ENCODE measurements around the gene CD247.

CD247 gene

GRCh38 chr1:167454894-167455785, 63.2 kb downstream of the CD247 start:
- H3K27ac ChIP-seq (ENCODE audit: insufficient read depth in 1 of 2, low read depth in 1 of 2, low read length in 2 of 2, poor library complexity in 1 of 2, severe bottlenecking in 2 of 2) = peak overlapping the region; percentile 61 to 82
- DNase-seq = peak; percentile 82 to 94 (median 91)
- H3K27me3 ChIP-seq (replicated peaks in 2 of 5; ENCODE audit: control insufficient read depth in 4 of 5, insufficient read depth in 5 of 5, low read length in 4 of 5) = no peaks in the 10 kb centered on the region
- H3K4me3 ChIP-seq (ENCODE audit: control insufficient read depth in 1 of 7, extremely low read depth in 1 of 7, insufficient read depth in 4 of 7, low read depth in 2 of 7, low read length in 6 of 7) = peak overlapping the region; percentile 58 to 92 (median 78)
- peaks cover 3 to 29% (median 17%) of the 10 kb centered on the region in 4 experiments for H3K4me1 ChIP-seq (ENCODE audit: control extremely low read depth in 1 of 4, control insufficient read depth in 4 of 4, insufficient read depth in 4 of 4, low read length in 3 of 4)
- ChIA-PET CTCF (interaction anchor here (0.7 to 4.2 kb wide), 10 partner anchors 8 to 396 kb away, joined by 3 to 28 read pairs (median 4); partner anchors contain the start of gene CD247), POLR2A (interaction anchor here (1.3 kb wide), 1 partner anchor 15 kb away, joined by 5 read pairs; no protein-coding TSS in a partner anchor)
- WGBS (ENCODE audit: insufficient coverage) = under 1% methylated on average over 78 of the region's 85 CpGs
- H3K36me3 ChIP-seq (ENCODE audit: control insufficient read depth in 4 of 4, insufficient read depth in 4 of 4, low read length in 3 of 4) = no peaks in the 10 kb centered on the region
- no peaks in the 10 kb centered on the region for H3K9me3 ChIP-seq (ENCODE audit: control extremely low read depth in 1 of 5, control insufficient read depth in 4 of 5, insufficient read depth in 2 of 5, low read depth in 1 of 5, low read length in 4 of 5)

- 3% methylated on average over 11 of the region's 19 CpGs for WGBS (ENCODE audit: insufficient coverage)
- Histone ChIP-seq H3K4me1 (ENCODE audit: control extremely low read depth in 1 of 4, control insufficient read depth in 4 of 4, insufficient read depth in 4 of 4, low read length in 3 of 4) (peaks cover 3 to 29% (median 17%) of the 10 kb centered on the region in 4 experiments), H3K4me3 (ENCODE audit: control insufficient read depth in 1 of 7, extremely low read depth in 1 of 7, insufficient read depth in 4 of 7, low read depth in 2 of 7, low read length in 6 of 7) (peak overlapping the region; percentile 58 to 92 (median 78)), H3K27me3 (replicated peaks in 2 of 5; ENCODE audit: control insufficient read depth in 4 of 5, insufficient read depth in 5 of 5, low read length in 4 of 5) (no peaks in the 10 kb centered on the region), H3K36me3 (ENCODE audit: control insufficient read depth in 4 of 4, insufficient read depth in 4 of 4, low read length in 3 of 4) (no peaks in the 10 kb centered on the region), H3K9me3 (ENCODE audit: control extremely low read depth in 1 of 5, control insufficient read depth in 4 of 5, insufficient read depth in 2 of 5, low read depth in 1 of 5, low read length in 4 of 5) (no peaks in the 10 kb centered on the region), H3K27ac (ENCODE audit: insufficient read depth in 1 of 2, low read depth in 1 of 2, low read length in 2 of 2, poor library complexity in 1 of 2, severe bottlenecking in 2 of 2) (peak overlapping the region; percentile 61 to 82)
- DNase-seq = peak in 2 of 3 donors; percentile 41 to 50
- ChIA-PET CTCF (interaction anchor here (0.7 to 4.2 kb wide), 10 partner anchors 7 to 395 kb away, joined by 3 to 28 read pairs (median 4); partner anchors contain the start of gene CD247), POLR2A (no interaction called here)
Measured at GRCh38 chr1:167454304-167454893, 63.9 kb downstream of the CD247 start.

GRCh38 chr1:167453123-167453522, 65.2 kb downstream of the CD247 start:
- Histone ChIP-seq H3K9me3 (ENCODE audit: control extremely low read depth in 1 of 5, control insufficient read depth in 4 of 5, insufficient read depth in 2 of 5, low read depth in 1 of 5, low read length in 4 of 5) (no peaks in the 10 kb centered on the region), H3K27me3 (replicated peaks in 2 of 5; ENCODE audit: control insufficient read depth in 4 of 5, insufficient read depth in 5 of 5, low read length in 4 of 5) (no peaks in the 10 kb centered on the region), H3K27ac (ENCODE audit: insufficient read depth in 1 of 2, low read depth in 1 of 2, low read length in 2 of 2, poor library complexity in 1 of 2, severe bottlenecking in 2 of 2) (no peak overlapping the region), H3K4me1 (ENCODE audit: control extremely low read depth in 1 of 4, control insufficient read depth in 4 of 4, insufficient read depth in 4 of 4, low read length in 3 of 4) (peaks cover 6 to 32% (median 21%) of the 10 kb centered on the region in 4 experiments), H3K36me3 (ENCODE audit: control insufficient read depth in 4 of 4, insufficient read depth in 4 of 4, low read length in 3 of 4) (no peaks in the 10 kb centered on the region), H3K4me3 (ENCODE audit: control insufficient read depth in 1 of 7, extremely low read depth in 1 of 7, insufficient read depth in 4 of 7, low read depth in 2 of 7, low read length in 6 of 7) (no peak overlapping the region)
- no peak for DNase-seq
- ChIA-PET POLR2A (no interaction called here), CTCF (interaction anchor here (2.2 to 4.2 kb wide), 2 partner anchors 11 to 65 kb away, joined by 4 to 28 read pairs; partner anchors contain the start of gene CD247)
- WGBS (ENCODE audit: insufficient coverage) = 95% methylated on average over 5 of the region's 6 CpGs

- peaks cover 8 to 37% (median 27%) of the 10 kb centered on the region in 4 experiments for H3K4me1 ChIP-seq (ENCODE audit: control extremely low read depth in 1 of 4, control insufficient read depth in 4 of 4, insufficient read depth in 4 of 4, low read length in 3 of 4)
- ChIA-PET CTCF (interaction anchor here (4.2 kb wide), 1 partner anchor 10 kb away, joined by 28 read pairs; no protein-coding TSS in a partner anchor), POLR2A (no interaction called here)
- no peak overlapping the region for H3K27ac ChIP-seq (ENCODE audit: insufficient read depth in 1 of 2, low read depth in 1 of 2, low read length in 2 of 2, poor library complexity in 1 of 2, severe bottlenecking in 2 of 2)
- DNase-seq = no peak
- 97% methylated on average over 6 of the region's 8 CpGs for WGBS (ENCODE audit: insufficient coverage)
- H3K36me3 ChIP-seq (ENCODE audit: control insufficient read depth in 4 of 4, insufficient read depth in 4 of 4, low read length in 3 of 4) = no peaks in the 10 kb centered on the region
- no peaks in the 10 kb centered on the region for H3K9me3 ChIP-seq (ENCODE audit: control extremely low read depth in 1 of 5, control insufficient read depth in 4 of 5, insufficient read depth in 2 of 5, low read depth in 1 of 5, low read length in 4 of 5)
- no peak overlapping the region for H3K4me3 ChIP-seq (ENCODE audit: control insufficient read depth in 1 of 7, extremely low read depth in 1 of 7, insufficient read depth in 4 of 7, low read depth in 2 of 7, low read length in 6 of 7)
- no peaks in the 10 kb centered on the region for H3K27me3 ChIP-seq (replicated peaks in 2 of 5; ENCODE audit: control insufficient read depth in 4 of 5, insufficient read depth in 5 of 5, low read length in 4 of 5)
Measured at GRCh38 chr1:167452483-167452882, 65.8 kb downstream of the CD247 start.

GRCh38 chr1:167450843-167451242, 67.5 kb downstream of the CD247 start:
- no peak for DNase-seq

GRCh38 chr1:167447521-167448136, 70.7 kb downstream of the CD247 start:
- POLR2A ChIA-PET = no interaction called here
- Histone ChIP-seq H3K9me3 (ENCODE audit: control extremely low read depth in 1 of 5, control insufficient read depth in 4 of 5, insufficient read depth in 2 of 5, low read depth in 1 of 5, low read length in 4 of 5) (no peaks in the 10 kb centered on the region), H3K4me3 (ENCODE audit: control insufficient read depth in 1 of 7, extremely low read depth in 1 of 7, insufficient read depth in 4 of 7, low read depth in 2 of 7, low read length in 6 of 7) (peak overlapping the region in 6 of 7 experiments; percentile 25 to 74 (median 52)), H3K27me3 (replicated peaks in 2 of 5; ENCODE audit: control insufficient read depth in 4 of 5, insufficient read depth in 5 of 5, low read length in 4 of 5) (no peaks in the 10 kb centered on the region), H3K4me1 (ENCODE audit: control extremely low read depth in 1 of 4, control insufficient read depth in 4 of 4, insufficient read depth in 4 of 4, low read length in 3 of 4) (peaks cover 12 to 19% (median 17%) of the 10 kb centered on the region in 4 experiments), H3K27ac (ENCODE audit: insufficient read depth in 1 of 2, low read depth in 1 of 2, low read length in 2 of 2, poor library complexity in 1 of 2, severe bottlenecking in 2 of 2) (peak overlapping the region in 1 of 2 experiments; percentile 22), H3K36me3 (ENCODE audit: control insufficient read depth in 4 of 4, insufficient read depth in 4 of 4, low read length in 3 of 4) (no peaks in the 10 kb centered on the region)
- 2% methylated on average over 8 of the region's 10 CpGs for WGBS (ENCODE audit: insufficient coverage)
- peak; percentile 60 to 91 (median 84) for DNase-seq
- CTCF ChIA-PET = interaction anchor here (0.6 to 2.2 kb wide), 14 partner anchors 8 to 286 kb away, joined by 3 to 8 read pairs (median 4); no protein-coding TSS in a partner anchor

More at GRCh38 chr1:167450843-167451242, 67.5 kb downstream of the CD247 start:
- Histone ChIP-seq H3K27ac (ENCODE audit: insufficient read depth in 1 of 2, low read depth in 1 of 2, low read length in 2 of 2, poor library complexity in 1 of 2, severe bottlenecking in 2 of 2) (no peak overlapping the region), H3K4me1 (ENCODE audit: control extremely low read depth in 1 of 4, control insufficient read depth in 4 of 4, insufficient read depth in 4 of 4, low read length in 3 of 4) (peaks cover 12 to 37% (median 26%) of the 10 kb centered on the region in 4 experiments), H3K4me3 (ENCODE audit: control insufficient read depth in 1 of 7, extremely low read depth in 1 of 7, insufficient read depth in 4 of 7, low read depth in 2 of 7, low read length in 6 of 7) (no peak overlapping the region), H3K9me3 (ENCODE audit: control extremely low read depth in 1 of 5, control insufficient read depth in 4 of 5, insufficient read depth in 2 of 5, low read depth in 1 of 5, low read length in 4 of 5) (no peaks in the 10 kb centered on the region), H3K27me3 (replicated peaks in 2 of 5; ENCODE audit: control insufficient read depth in 4 of 5, insufficient read depth in 5 of 5, low read length in 4 of 5) (no peaks in the 10 kb centered on the region), H3K36me3 (ENCODE audit: control insufficient read depth in 4 of 4, insufficient read depth in 4 of 4, low read length in 3 of 4) (no peaks in the 10 kb centered on the region)
- WGBS (ENCODE audit: insufficient coverage) = 100% methylated on average over 1 of the region's 5 CpGs
- POLR2A ChIA-PET = interaction anchor here (0.6 kb wide), 1 partner anchor 92 kb away, joined by 6 read pairs; no protein-coding TSS in a partner anchor
- CTCF ChIA-PET = interaction anchor here (0.8 to 1.5 kb wide), 2 partner anchors 10 to 13 kb away, joined by 3 to 4 read pairs; no protein-coding TSS in a partner anchor
